GM23248 (cell line): Measurements from ENCODE around the gene DDIAS. TPM values are rescaled to one million over a fixed set of nuclear protein-coding genes. Genes with fewer than 3 reads are reported as not detected.

Experiments used
- DNase-seq: peaks from one replicate; pipeline ENCODE4 v3.0.0-alpha.2; 2015
- H2AFZ ChIP-seq: fragments of 200-600 bp; sonication (generic); 2 replicates; pipeline ENCODE4 v1.6.1; 2016; ENCODE audit warnings: antibody characterized with exemption
- H3F3A ChIP-seq: fragments of 200-600 bp; sonication (generic); 2 replicates; pipeline ENCODE4 v1.6.1; 2016; ENCODE audit warnings: mild to moderate bottlenecking, antibody characterized with exemption, mixed run types; ENCODE audit not compliant: insufficient read depth
- H3K27ac ChIP-seq: fragments of 200-600 bp; sonication (generic); 2 replicates; pipeline ENCODE4 v1.5.1; 2016; ENCODE audit warnings: mild to moderate bottlenecking
- H3K27me3 ChIP-seq: fragments of 200-600 bp; sonication (generic); replicated peaks from 2 replicates; pipeline ENCODE4 v1.6.1; 2016; ENCODE audit warnings: mild to moderate bottlenecking; ENCODE audit not compliant: insufficient read depth
- H3K36me3 ChIP-seq: fragments of 200-600 bp; sonication (generic); 2 replicates; pipeline ENCODE4 v1.6.1; 2016; ENCODE audit warnings: low read depth, mild to moderate bottlenecking
- H3K4me1 ChIP-seq: fragments of 200-600 bp; sonication (generic); 2 replicates; pipeline ENCODE4 v1.6.1; 2016; ENCODE audit warnings: mild to moderate bottlenecking; ENCODE audit not compliant: insufficient read depth
- H3K4me2 ChIP-seq: fragments of 200-600 bp; sonication (generic); one replicate; pipeline ENCODE4 v1.6.1; 2016; ENCODE audit warnings: mild to moderate bottlenecking; ENCODE audit not compliant: unreplicated experiment
- H3K4me3 ChIP-seq: fragments of 200-600 bp; sonication (generic); 2 replicates; pipeline ENCODE4 v1.5.1; 2016; ENCODE audit warnings: mild to moderate bottlenecking
- H3K79me2 ChIP-seq: fragments of 200-600 bp; sonication (generic); 2 replicates; pipeline ENCODE4 v1.6.1; 2016; ENCODE audit warnings: mild to moderate bottlenecking; ENCODE audit not compliant: insufficient read depth
- H3K9ac ChIP-seq: fragments of 200-600 bp; sonication (generic); 2 replicates; pipeline ENCODE4 v1.6.1; 2016; ENCODE audit warnings: mild to moderate bottlenecking
- H3K9me2 ChIP-seq: fragments of 200-600 bp; sonication (generic); 2 replicates; pipeline ENCODE4 v1.6.1; 2016; ENCODE audit warnings: mixed run types, mild to moderate bottlenecking, moderate library complexity; ENCODE audit not compliant: insufficient read depth
- H3K9me3 ChIP-seq: fragments of 200-600 bp; sonication (generic); one replicate; pipeline ENCODE4 v1.6.1; 2017; ENCODE audit warnings: low read depth
- H4K20me1 ChIP-seq: fragments of 200-600 bp; sonication (generic); 2 replicates; pipeline ENCODE4 v1.6.0; 2016; ENCODE audit not compliant: insufficient read depth
- EZH2 ChIP-seq: fragments of 200-600 bp; sonication (generic); IDR thresholded peaks from 2 replicates; pipeline ENCODE4 v1.6.1; 2018; ENCODE audit warnings: antibody characterized with exemption, mild to moderate bottlenecking; ENCODE audit not compliant: insufficient read depth, poor library complexity, severe bottlenecking
- EZH2phosphoT487 ChIP-seq: fragments of 200-600 bp; sonication (generic); IDR thresholded peaks from 2 replicates; pipeline ENCODE4 v1.6.1; 2018; ENCODE audit warnings: antibody characterized with exemption, moderate library complexity, mild to moderate bottlenecking, low read depth; ENCODE audit not compliant: insufficient read depth
- WGBS, 2 experiments: methylation state at CpG; one replicate each; pipeline ENCODE4 v1.1.6; 2015 to 2017; ENCODE audit warnings: low lambda C conversion rate in 2 of 2, low coverage in 1 of 2; ENCODE audit errors: missing lambda C conversion rate in 2 of 2; 5-methylcytosine and 5-hydroxymethylcytosine counted together
- in situ Hi-C: fragments of 300-500 bp; cut with MboI; formaldehyde crosslinking; loops from 2 replicates; pipeline ENCODE4 v1.15.0; 2020
- polyA plus RNA-seq: library from polyadenylated mRNA; unstranded; fragments of >200 nt; fragmentation: Nextera tagmentation; extraction: Ambion mirVana; gene quantifications from 2 replicates; pipeline ENCODE4 v1.2.1, GENCODE V29; 2016
- total RNA-seq: library from RNA; depleted of rRNA; stranded (reverse); fragments of >200 nt; shearing (Covaris generic); gene quantifications from 2 replicates; pipeline ENCODE4 v1.2.3, GENCODE V29; 2014

The DDIAS gene
- total and polyA plus RNA-seq, 2 experiments from 2014 or later = 5.0 to 5.4 TPM

GRCh38 chr11:82895437-82896091, 6.0 kb upstream of the DDIAS start:
- H3K4me2 ChIP-seq = no peak overlapping the region
- H3K27me3 ChIP-seq = no peaks in the 10 kb centered on the region
- no peaks in the 10 kb centered on the region for H3F3A ChIP-seq

GRCh38 chr11:82896183-82896582, 5.4 kb upstream of the DDIAS start:
- Histone ChIP-seq H3K4me3 (no peak overlapping the region), H3K4me2 (no peak overlapping the region), H3K79me2 (peaks cover 29% of the 10 kb centered on the region), H3K9ac (no peak overlapping the region), H3K27ac (no peak overlapping the region), H3K4me1 (0 out of 2 replicates have a peak, but pooled peaks cover 5% of the 10 kb centered on the region), H3K36me3 (no peaks in the 10 kb centered on the region), H3K9me3 (no peaks in the 10 kb centered on the region), H3K9me2 (no peaks in the 10 kb centered on the region), H2AFZ (no peak overlapping the region), H3F3A (no peaks in the 10 kb centered on the region), H4K20me1 (no peaks in the 10 kb centered on the region), H3K27me3 (no peaks in the 10 kb centered on the region)
- no peak for DNase-seq
- 88 to 94% methylated on average over 6 of the region's 6 CpGs for WGBS, 2 experiments
- TF ChIP-seq EZH2phosphoT487 = no peak
- no peak for TF ChIP-seq EZH2
- in situ Hi-C loops = no loop called here

More at GRCh38 chr11:82895437-82896091, 6.0 kb upstream of the DDIAS start:
- DNase-seq = no peak
- no peaks in the 10 kb centered on the region for H3K36me3 ChIP-seq
- no peaks in the 10 kb centered on the region for H3K9me2 ChIP-seq
- no peaks in the 10 kb centered on the region for H4K20me1 ChIP-seq
- no peak for TF ChIP-seq EZH2
- TF ChIP-seq EZH2phosphoT487 = no peak
- 0 out of 2 replicates have a peak, but pooled peaks cover 5% of the 10 kb centered on the region for H3K4me1 ChIP-seq
- no peak overlapping the region for H3K27ac ChIP-seq
- in situ Hi-C loops = no loop called here
- H3K9ac ChIP-seq = no peak overlapping the region
- H2AFZ ChIP-seq = no peak overlapping the region
- H3K79me2 ChIP-seq = peaks cover 29% of the 10 kb centered on the region
- H3K4me3 ChIP-seq = no peak overlapping the region
- no peaks in the 10 kb centered on the region for H3K9me3 ChIP-seq

GRCh38 chr11:82898241-82898640, 3.3 kb upstream of the DDIAS start:
- Histone ChIP-seq H3F3A (no peaks in the 10 kb centered on the region), H3K27me3 (no peaks in the 10 kb centered on the region), H4K20me1 (no peaks in the 10 kb centered on the region), H3K27ac (no peak overlapping the region), H2AFZ (no peak overlapping the region), H3K4me1 (0 out of 2 replicates have a peak, but pooled peaks cover 5% of the 10 kb centered on the region), H3K79me2 (peaks cover 30% of the 10 kb centered on the region), H3K36me3 (no peaks in the 10 kb centered on the region), H3K9me3 (no peaks in the 10 kb centered on the region), H3K4me2 (no peak overlapping the region), H3K4me3 (no peak overlapping the region), H3K9me2 (no peaks in the 10 kb centered on the region), H3K9ac (no peak overlapping the region)
- no peak for DNase-seq
- TF ChIP-seq EZH2 = no peak
- no peak for TF ChIP-seq EZH2phosphoT487
- in situ Hi-C loops = no loop called here
- WGBS, 2 experiments = 37 to 40% methylated on average over 1 of the region's 1 CpG

- H3K9me3 ChIP-seq = no peaks in the 10 kb centered on the region
- peaks cover 30% of the 10 kb centered on the region for H3K79me2 ChIP-seq
- H3K4me1 ChIP-seq = 0 out of 2 replicates have a peak, but pooled peaks cover 5% of the 10 kb centered on the region
- no peaks in the 10 kb centered on the region for H3K36me3 ChIP-seq
- H4K20me1 ChIP-seq = no peaks in the 10 kb centered on the region
- no peak overlapping the region for H3K27ac ChIP-seq
- H3K27me3 ChIP-seq = no peaks in the 10 kb centered on the region
- H3K4me2 ChIP-seq = peak overlapping the region; percentile 99
- H3K4me3 ChIP-seq = peak overlapping the region; percentile 94
- in situ Hi-C loops = no loop called here
- 61 to 67% methylated on average over 3 of the region's 3 CpGs for WGBS, 2 experiments
- TF ChIP-seq EZH2phosphoT487 (no peak), EZH2 (no peak)
- no peaks in the 10 kb centered on the region for H3K9me2 ChIP-seq
- no peaks in the 10 kb centered on the region for H3F3A ChIP-seq
- peak overlapping the region; percentile 93 for H2AFZ ChIP-seq
- DNase-seq = peak; percentile 19
- H3K9ac ChIP-seq = peak overlapping the region; percentile 85
Observed at GRCh38 chr11:82899186-82899820, 2.2 kb upstream of the DDIAS start.
